SW 1271 (cell line): ENCODE data around the gene RPL27.
"Not testable (repeated sequence)": the region's sequence is repeated elsewhere in the genome, so short reads cannot be mapped to it uniquely, and the experiment has no call there.

Experiments used
- DNase-seq, 2 experiments: peaks; one replicate each; lab custom pipeline; 2025; lab: John Stamatoyannopoulos, UW

Gene RPL27

GRCh38 chr17:42997984-42998938, at the start of gene RPL27:
Gene RPL27 (plus strand): TSS chr17:42998419. CDS start chr17:42998751, 332 bp downstream.
- DNase-seq = peak; percentile 98 to 100

- no peak for DNase-seq
Observed at GRCh38 chr17:42950044-42950783, 48.0 kb upstream of the RPL27 start.

- DNase-seq = no peak
Observed at GRCh38 chr17:42953669-42954068, 44.5 kb upstream of the RPL27 start.

- DNase-seq = peak; percentile 83 to 94
Observed at GRCh38 chr17:42964161-42964932, 33.9 kb upstream of the RPL27 start, which contains the start of gene AARSD1. Gene AARSD1 (minus strand): TSS chr17:42964454. CDS start chr17:42964440, 14 bp downstream.

GRCh38 chr17:42967925-42968324, 30.3 kb upstream of the RPL27 start:
- DNase-seq = no peak

GRCh38 chr17:42969001-42969581, 29.1 kb upstream of the RPL27 start:
- DNase-seq = no peak

- no peak for DNase-seq
Observed at GRCh38 chr17:42971589-42971988, 26.6 kb upstream of the RPL27 start.

- DNase-seq = not testable (repeated sequence)
Observed at GRCh38 chr17:42973323-42973722, 24.9 kb upstream of the RPL27 start.

- no peak for DNase-seq
Observed at GRCh38 chr17:42975265-42975664, 23.0 kb upstream of the RPL27 start.

- not testable (repeated sequence) for DNase-seq
Observed at GRCh38 chr17:42975701-42976100, 22.5 kb upstream of the RPL27 start.

- DNase-seq = peak in 1 of 2 experiments; percentile 50
Observed at GRCh38 chr17:42979511-42980273, 18.5 kb upstream of the RPL27 start, which contains the start of gene PTGES3L. Gene PTGES3L (minus strand): TSS chr17:42980080. CDS start chr17:42980053, 27 bp downstream.

- peak; percentile 45 to 73 for DNase-seq
Observed at GRCh38 chr17:42980274-42980765, 17.9 kb upstream of the RPL27 start, which contains the start of gene RUNDC1. Gene RUNDC1 (plus strand): TSS chr17:42980565. CDS start chr17:42980577, 12 bp downstream.

GRCh38 chr17:42980766-42981397, 17.3 kb upstream of the RPL27 start:
- DNase-seq = peak; percentile 25 to 41

- no peak for DNase-seq
Observed at GRCh38 chr17:42982266-42982665, 16.0 kb upstream of the RPL27 start.

GRCh38 chr17:42985225-42985624, 13.0 kb upstream of the RPL27 start:
- DNase-seq = no peak

- no peak for DNase-seq
Observed at GRCh38 chr17:42989141-42989540, 9.1 kb upstream of the RPL27 start.

GRCh38 chr17:42989726-42990652, 8.2 kb upstream of the RPL27 start:
- DNase-seq = peak in 1 of 2 experiments; percentile 22

- no peak for DNase-seq
Observed at GRCh38 chr17:42991471-42991870, 6.7 kb upstream of the RPL27 start.

GRCh38 chr17:42992872-42993271, 5.3 kb upstream of the RPL27 start:
- no peak for DNase-seq
